GM18873 (cell line): ENCODE results near the gene NDFIP1.

Experiments used
- ATAC-seq: cut with Tn5 transposase; IDR thresholded peaks from one replicate; pipeline ENCODE4 v1.9.1; 2021; ENCODE audit warnings: mild to moderate bottlenecking, moderate library complexity, moderate number of reproducible peaks; ENCODE audit not compliant: unreplicated experiment, low FRiP score

Gene NDFIP1

GRCh38 chr5:142115937-142116614 is 7.5 kb downstream of the NDFIP1 start:
- no peak for ATAC-seq

GRCh38 chr5:142117579-142118151 is 9.1 kb downstream of the NDFIP1 start:
- ATAC-seq = no peak

GRCh38 chr5:142118155-142118686 is 9.6 kb downstream of the NDFIP1 start:
- no peak for ATAC-seq

- ATAC-seq = no peak
Observed at GRCh38 chr5:142119051-142119625, 10.6 kb downstream of the NDFIP1 start.

- ATAC-seq = no peak
Observed at GRCh38 chr5:142120247-142120935, 11.8 kb downstream of the NDFIP1 start.

GRCh38 chr5:142122121-142122520 is 13.5 kb downstream of the NDFIP1 start:
- no peak for ATAC-seq

GRCh38 chr5:142125378-142125777 is 16.8 kb downstream of the NDFIP1 start:
- ATAC-seq = no peak

GRCh38 chr5:142125963-142126362 is 17.4 kb downstream of the NDFIP1 start:
- no peak for ATAC-seq

GRCh38 chr5:142128675-142129208 is 20.2 kb downstream of the NDFIP1 start:
- ATAC-seq = no peak

GRCh38 chr5:142129446-142130066 is 21.0 kb downstream of the NDFIP1 start:
- ATAC-seq = no peak

GRCh38 chr5:142131394-142131793 is 22.8 kb downstream of the NDFIP1 start:
- no peak for ATAC-seq

GRCh38 chr5:142132916-142133315 is 24.3 kb downstream of the NDFIP1 start:
- no peak for ATAC-seq

- no peak for ATAC-seq
Observed at GRCh38 chr5:142133330-142134206, 25.0 kb downstream of the NDFIP1 start.

GRCh38 chr5:142134331-142135010 is 25.9 kb downstream of the NDFIP1 start:
- no peak for ATAC-seq

- no peak for ATAC-seq
Observed at GRCh38 chr5:142141463-142141862, 32.9 kb downstream of the NDFIP1 start.

- ATAC-seq = no peak
Observed at GRCh38 chr5:142143878-142144277, 35.3 kb downstream of the NDFIP1 start.

GRCh38 chr5:142145106-142145900 is 36.7 kb downstream of the NDFIP1 start:
- ATAC-seq = no peak

- ATAC-seq = no peak
Observed at GRCh38 chr5:142149363-142149762, 40.8 kb downstream of the NDFIP1 start.
